Measurements from ENCODE around the gene TMA7.
"Not testable (repeated sequence)": the region's sequence is repeated elsewhere in the genome, so short reads cannot be mapped to it uniquely, and the experiment has no call there.

GRCh38 chr3:48461767-48462166 lies 21.7 kb downstream of the TMA7 start:
- TF ChIP-seq CTCF (conservative IDR thresholded peaks at IDR 0.05 in 1 of 2, IDR thresholded peaks at IDR 0.05 in 1 of 2; ENCODE audit: low read depth in 1 of 2, low read length in 2 of 2); EZH2 (IDR thresholded peaks at IDR 0.05; ENCODE audit: low read length, missing control alignments): not testable (repeated sequence)
